ENCODE results near the gene NDUFAF5.

Gene NDUFAF5

DNA sequence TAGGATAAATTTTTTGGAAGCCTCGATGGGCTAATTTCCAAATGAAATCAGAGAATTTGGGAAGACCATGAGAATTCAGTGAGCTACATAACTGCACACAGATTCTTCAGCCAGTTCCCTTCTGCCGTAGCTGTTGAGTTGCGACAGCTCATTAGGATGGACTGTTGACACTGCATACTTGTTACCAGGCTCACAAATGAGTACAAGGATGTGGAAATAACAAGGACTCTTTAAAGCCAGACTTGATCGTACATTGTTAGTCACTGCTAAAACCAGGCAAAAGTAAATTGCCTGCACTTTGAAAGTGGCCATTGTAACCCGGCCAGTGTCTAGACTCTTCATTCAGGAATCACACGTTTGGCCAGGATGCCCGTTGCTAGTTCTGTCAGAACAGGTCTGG, 37.0 kb downstream of the NDUFAF5 start:
- no peak for DNase-seq (ENCODE audit: low read depth in 2 of 2)

DNA sequence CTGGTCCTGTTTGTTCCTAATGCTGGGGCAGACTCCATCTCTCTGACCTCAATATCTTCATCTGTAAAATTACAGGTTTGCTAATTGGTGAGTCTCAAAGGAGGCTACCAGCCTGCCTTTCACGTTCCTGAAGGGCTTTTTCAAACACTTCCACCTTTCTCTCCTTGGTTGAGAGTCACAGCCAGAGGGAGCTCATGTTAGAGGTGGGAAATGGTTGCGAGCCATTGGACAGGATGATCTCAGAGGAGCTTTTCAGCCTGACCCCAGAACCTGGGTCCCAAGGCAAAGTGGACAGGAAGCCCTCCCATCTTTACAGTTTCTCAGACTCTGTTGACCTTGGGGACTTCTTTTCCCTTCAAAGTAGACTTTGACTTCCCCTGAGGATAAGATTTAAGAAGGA, 37.6 kb downstream of the NDUFAF5 start:
- no peak for DNase-seq (ENCODE audit: low read depth in 2 of 2)

GRCh38 chr20:13824459-13824858, 39.6 kb downstream of the NDUFAF5 start:
- DNase-seq (ENCODE audit: low read depth in 2 of 2) = no peak

DNA sequence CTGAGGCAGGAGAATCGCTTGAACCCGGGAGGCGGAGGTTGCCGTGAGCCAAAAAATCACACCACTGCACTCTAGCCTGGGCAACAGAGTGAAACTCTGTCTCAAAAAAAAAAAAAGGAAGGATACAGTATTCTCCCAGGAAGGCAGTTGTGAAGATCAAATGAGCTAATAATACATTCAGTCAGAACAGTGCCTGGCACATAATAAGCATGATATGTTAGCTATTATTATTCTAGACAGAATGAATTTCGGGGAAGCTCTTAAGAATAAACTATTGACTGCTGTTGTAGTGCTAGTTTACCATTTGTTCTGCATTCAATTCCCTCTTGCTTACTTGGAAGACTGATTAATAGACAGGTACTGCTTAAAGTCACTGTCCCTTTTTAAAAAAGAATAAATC, 40.6 kb downstream of the NDUFAF5 start:
- DNase-seq (ENCODE audit: low read depth in 2 of 2) = no peak

DNA sequence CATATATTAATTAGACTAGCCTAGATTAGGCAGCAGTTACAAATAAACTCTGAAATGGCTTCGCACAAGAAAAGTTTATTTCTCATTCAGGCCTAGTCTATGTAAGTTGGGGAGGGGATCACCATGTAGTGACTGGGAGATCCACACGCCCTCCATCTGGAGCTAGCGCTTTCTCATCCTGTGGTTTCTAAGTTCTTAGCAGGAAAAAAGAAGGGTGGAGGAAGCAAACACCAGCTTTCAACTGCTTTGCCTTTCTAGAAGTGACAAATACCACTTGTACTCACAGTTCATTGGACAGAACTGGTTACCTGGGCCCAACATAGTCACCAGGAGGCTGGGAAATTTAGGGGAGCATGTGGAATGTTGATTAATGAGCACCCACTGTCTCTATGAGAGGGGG, 46.6 kb downstream of the NDUFAF5 start:
- DNase-seq (ENCODE audit: low read depth in 2 of 2) = no peak

GRCh38 chr20:13838664-13839063, 53.8 kb downstream of the NDUFAF5 start:
- no peak for DNase-seq (ENCODE audit: low read depth in 2 of 2)

- DNase-seq (ENCODE audit: low read depth in 2 of 2) = no peak
These were observed 54.7 kb downstream of the NDUFAF5 start for GRCh38 chr20:13839421-13840092.

GRCh38 chr20:13840093-13840465, 55.3 kb downstream of the NDUFAF5 start:
- no peak for DNase-seq (ENCODE audit: low read depth in 2 of 2)

GRCh38 chr20:13841206-13841605, 56.4 kb downstream of the NDUFAF5 start:
- DNase-seq (ENCODE audit: low read depth in 2 of 2) = no peak

DNA sequence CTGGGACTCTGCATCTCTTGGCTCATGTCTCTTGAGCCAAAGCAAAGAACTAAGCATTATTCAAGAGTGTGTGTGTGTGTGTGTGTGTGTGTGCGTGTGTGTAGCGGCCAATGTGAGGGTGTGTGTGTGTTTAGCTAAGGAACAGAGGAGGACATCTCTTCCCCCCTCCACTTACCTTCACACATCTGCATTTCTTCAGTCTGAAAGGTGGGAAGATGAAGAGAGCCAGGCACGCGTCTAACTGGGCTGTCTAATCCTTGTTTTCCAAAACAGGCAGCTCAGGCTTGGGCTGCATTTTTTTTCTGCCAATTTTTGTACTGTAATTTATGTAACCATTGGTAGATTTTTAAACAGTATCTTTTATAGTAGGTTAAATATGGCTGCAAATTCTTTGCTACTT, 59.5 kb downstream of the NDUFAF5 start:
- no peak for DNase-seq (ENCODE audit: low read depth in 2 of 2)

DNA sequence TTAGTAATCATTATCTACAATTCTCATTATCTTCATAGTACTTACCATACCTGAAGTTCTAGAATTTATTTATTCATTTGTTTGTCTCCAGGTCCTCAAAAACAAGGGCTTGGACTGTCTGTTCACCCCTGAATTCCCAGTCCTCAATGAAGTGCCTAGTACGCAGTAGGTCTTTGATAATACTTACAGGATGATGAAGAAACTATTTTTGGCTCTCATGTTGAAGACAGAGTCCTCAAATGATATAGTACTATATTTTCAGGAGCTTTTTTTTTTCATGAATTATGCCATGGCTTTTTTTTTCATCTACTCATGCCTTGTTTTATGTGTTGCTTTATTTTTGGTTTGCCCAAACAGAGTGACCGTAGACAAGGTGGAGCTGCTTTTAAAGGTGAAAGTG, 66.5 kb downstream of the NDUFAF5 start:
- no peak for DNase-seq (ENCODE audit: low read depth in 2 of 2)

GRCh38 chr20:13852306-13852705, 67.5 kb downstream of the NDUFAF5 start:
- no peak for DNase-seq (ENCODE audit: low read depth in 2 of 2)

- no peak for DNase-seq (ENCODE audit: low read depth in 2 of 2)
These were observed 70.8 kb downstream of the NDUFAF5 start for GRCh38 chr20:13855613-13856012.

- no peak for DNase-seq (ENCODE audit: low read depth in 2 of 2)
These were observed 71.5 kb downstream of the NDUFAF5 start for GRCh38 chr20:13856354-13856753.

DNA sequence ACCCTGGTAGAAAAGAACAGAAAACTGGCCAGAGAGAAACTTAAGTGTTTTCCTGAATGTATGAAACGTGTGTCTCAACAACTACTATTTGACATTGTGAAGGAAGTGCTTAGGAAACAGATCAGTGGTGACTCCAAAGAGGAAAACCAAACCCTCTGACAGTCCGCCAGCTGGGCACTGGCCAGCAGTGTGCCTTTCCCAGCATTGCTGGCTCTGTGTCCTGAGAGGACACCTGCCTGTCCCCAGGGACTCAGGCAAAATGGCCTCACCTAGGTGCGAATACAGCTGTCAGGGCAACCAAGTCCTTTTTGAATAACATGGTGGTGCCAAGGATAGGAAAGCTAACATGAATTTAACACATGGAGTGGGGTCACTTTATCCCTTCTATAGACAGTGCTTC, 72.5 kb downstream of the NDUFAF5 start:
- DNase-seq (ENCODE audit: low read depth in 2 of 2) = no peak

DNA sequence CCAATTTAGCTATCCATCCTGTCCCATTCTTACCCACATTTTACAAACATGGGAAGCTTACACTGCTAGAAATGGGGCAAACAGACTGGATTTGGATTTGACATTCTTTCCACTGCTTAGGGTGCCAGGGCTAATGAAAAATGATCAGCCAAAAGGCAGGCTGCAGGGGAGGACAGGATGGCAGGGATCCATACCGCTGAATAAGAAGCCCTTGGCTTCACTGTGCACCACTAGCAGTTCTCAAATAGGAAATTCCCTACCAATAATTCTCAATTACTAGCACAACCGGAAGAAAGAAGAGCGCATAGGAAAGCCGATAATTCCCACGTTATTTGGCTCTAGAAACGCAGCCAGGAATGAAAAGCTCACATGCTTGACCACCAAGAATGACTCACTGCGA, 73.1 kb downstream of the NDUFAF5 start:
- no peak for DNase-seq (ENCODE audit: low read depth in 2 of 2)

GRCh38 chr20:13858439-13858838, 73.6 kb downstream of the NDUFAF5 start:
- DNase-seq (ENCODE audit: low read depth in 2 of 2) = no peak

DNA sequence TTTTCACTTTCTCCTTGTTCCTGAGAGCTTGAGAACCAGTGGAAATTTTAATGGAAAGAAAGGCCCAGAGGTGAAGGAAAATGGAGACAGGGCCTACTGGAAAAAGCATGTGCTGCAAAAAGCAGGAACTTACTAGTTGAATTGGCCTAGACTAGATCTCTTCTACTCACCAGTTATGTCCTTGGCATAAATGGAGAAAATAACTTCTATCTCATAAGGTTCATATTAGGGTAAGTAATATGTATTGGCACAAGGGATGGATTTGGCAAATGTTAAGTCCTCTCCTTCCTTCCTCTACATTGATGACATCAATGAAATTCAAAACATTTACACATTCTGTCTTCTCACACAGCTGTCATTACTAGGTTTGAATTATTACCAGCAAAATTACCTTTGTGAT, 74.0 kb downstream of the NDUFAF5 start:
- DNase-seq (ENCODE audit: low read depth in 2 of 2) = no peak

DNA sequence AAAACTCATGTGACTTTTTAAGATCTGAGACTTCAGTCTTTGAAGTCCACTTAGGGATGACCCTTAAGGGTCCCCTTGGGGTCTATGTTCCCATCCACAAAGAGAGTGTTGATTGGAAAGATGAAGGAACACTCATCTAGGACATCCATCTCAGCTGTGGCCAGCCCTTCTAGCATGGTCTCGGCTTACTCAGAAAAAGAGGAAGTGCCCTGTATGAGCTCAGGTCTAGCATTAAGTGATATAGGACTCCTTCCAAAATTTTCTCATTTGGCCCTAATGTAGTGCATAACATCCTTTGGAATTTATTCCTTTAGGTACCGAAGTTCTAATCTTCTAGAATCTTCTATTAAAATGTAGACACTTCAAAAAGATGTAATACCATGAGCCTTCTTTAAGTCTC, 77.4 kb downstream of the NDUFAF5 start:
- DNase-seq (ENCODE audit: low read depth in 2 of 2) = no peak

DNA sequence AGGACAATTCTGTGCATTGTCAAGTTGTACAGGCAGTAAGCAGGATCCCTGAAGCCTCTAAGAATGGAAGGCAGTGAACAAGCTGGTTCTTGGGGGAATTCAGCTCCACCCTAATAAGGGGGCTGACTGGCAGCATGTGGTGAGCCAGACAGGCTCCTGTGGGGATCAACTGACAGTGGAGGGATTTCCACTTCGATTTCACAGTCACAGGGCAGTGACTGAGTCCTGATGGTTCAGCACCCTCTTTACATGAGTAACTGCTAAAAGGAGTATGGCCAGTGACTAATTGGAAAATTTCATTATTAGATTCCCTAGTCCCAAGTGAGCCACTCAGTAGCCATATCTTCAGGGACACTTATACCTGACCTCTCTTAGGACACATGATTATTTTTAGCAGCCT, 78.4 kb downstream of the NDUFAF5 start:
- DNase-seq (ENCODE audit: low read depth in 2 of 2) = no peak

DNA sequence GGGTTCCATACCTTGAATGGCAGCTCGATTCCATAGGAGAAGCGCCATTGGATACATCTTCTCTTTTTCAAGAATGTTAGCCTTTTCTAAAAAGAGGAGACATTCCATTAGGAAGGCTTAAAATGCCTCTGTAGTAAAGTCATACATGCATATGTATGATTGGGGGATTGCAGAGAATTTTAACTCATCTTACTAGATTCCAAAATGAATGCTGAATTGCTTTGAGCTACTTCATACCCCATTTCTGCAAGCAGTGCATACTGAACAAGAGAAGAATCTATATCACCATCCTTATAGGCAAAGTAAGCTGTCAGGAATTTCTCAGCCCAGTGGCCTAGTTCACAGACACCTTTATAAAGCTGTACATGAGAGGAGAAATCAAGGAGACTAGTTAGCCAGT, 80.3 kb downstream of the NDUFAF5 start:
- DNase-seq (ENCODE audit: low read depth in 2 of 2) = no peak

- no peak for DNase-seq (ENCODE audit: low read depth in 2 of 2)
These were observed 81.0 kb downstream of the NDUFAF5 start for GRCh38 chr20:13865791-13866351.

- no peak for DNase-seq (ENCODE audit: low read depth in 2 of 2)
These were observed 83.5 kb downstream of the NDUFAF5 start for GRCh38 chr20:13868331-13868730.

- no peak for DNase-seq (ENCODE audit: low read depth in 2 of 2)
These were observed 85.4 kb downstream of the NDUFAF5 start for GRCh38 chr20:13870170-13870748.

Data from stimulated activated CD4-positive, alpha-beta T cell treated with anti-CD3 and anti-CD28 coated beads, Interleukin-1b, Interleukin-23, amount 100 ng/mL, for 1 hour (primary cell).